Measurements from ENCODE around the gene NDUFB3.
"Not testable (repeated sequence)": the region's sequence is repeated elsewhere in the genome, so short reads cannot be mapped to it uniquely, and the experiment has no call there.

The NDUFB3 gene

DNA sequence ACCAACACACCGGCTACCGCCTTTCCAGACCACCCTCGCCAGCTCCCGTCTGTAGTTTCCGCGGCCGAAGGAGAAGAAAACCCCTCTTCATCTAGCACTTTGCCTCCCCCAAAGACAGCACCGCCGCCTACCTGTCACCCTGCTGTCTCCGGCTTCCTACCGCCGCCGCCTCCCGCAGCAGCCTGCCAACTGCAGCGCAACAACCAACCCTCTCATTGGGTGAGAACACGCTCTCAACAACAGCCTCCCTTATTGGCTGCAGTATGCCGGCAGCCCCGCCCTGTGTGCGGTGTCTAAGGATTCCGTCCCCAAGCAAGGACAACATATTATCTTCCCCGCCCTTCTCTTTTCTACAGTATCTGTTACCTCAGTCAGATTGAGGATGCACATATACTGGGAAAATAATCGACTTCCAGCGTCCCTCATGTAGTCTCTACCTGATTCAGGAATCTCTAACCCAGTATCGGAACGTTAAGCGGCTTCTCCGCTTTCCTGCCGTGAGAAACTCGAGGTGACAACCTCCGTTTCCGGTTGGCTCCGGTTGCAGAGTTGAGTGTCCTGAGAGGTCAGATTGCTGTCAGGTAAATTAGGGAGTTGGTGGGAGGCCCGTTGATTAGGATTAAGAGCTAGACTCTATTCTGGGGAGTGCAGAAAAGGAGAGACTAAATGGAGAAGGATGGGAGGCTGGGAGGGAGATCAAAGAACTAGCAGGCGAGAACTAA lies at the start of gene NDUFB3, which contains the start of gene HYCC2:
Gene NDUFB3 (plus strand): TSS at position 523 of the 722 bp plus-strand sequence. CDS start 6,882 bp downstream, outside the sequence.
Gene HYCC2 (minus strand): TSS at position 193 of the 722 bp plus-strand sequence. CDS start 47,662 bp downstream, outside the sequence.
- DNase-seq (ENCODE audit: low read depth in 2 of 2): peak; percentile 82 to 85

DNA sequence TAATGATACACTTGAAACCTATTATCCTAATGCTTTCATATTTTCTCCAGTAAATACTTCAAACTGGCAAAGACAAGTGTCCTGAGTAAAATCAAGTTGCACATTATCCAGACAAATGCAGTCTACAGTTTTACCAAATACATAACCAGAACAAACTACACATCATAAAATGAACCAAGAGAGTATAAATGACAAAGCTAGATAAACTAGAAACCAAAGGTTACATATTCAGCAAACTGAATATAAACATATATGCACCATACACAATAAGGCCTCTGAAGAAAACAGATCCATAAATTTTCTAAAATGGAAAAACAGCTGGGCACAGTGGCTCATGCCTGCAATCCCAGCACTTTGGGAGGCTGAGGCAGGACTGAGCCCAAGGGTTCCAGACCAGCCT lies 47.3 kb upstream of the NDUFB3 start:
- DNase-seq (ENCODE audit: low read depth in 2 of 2): no peak

DNA sequence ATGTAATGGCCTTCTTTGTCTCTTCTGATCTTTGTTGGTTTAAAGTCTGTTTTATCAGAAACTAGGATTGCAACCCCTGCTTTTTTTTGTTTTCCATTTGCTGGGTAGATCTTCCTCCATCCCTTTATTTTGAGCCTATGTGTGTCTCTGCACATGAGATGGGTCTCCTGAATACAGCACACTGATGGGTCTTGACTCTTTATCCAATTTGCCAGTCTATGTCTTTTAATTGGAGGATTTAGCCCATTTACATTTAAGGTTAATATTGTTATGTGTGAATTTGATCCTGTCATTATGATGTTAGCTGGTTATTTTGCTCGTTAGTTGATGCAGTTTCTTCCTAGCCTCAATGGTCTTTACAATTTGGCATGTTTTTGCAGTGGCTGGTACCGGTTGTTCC lies 37.4 kb upstream of the NDUFB3 start:
- DNase-seq (ENCODE audit: low read depth in 2 of 2): not testable (repeated sequence)

DNA sequence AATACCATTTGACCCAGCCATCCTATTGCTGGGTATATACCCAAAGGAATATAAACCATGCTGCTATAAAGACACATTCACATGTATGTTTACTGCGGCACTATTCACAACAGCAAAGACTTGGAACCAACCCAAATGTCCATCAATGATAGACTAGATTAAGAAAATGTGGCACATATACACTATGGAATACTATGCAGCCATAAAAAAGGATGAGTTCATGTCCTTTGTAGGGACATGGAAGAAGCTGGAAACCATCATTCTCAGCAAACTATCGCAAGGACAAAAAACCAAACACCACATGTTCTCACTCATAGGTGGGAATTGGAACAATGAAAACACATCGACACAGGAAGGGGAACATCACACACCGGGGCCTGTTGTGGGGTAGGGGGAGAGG lies 33.4 kb upstream of the NDUFB3 start:
- not testable (repeated sequence) for DNase-seq (ENCODE audit: low read depth in 2 of 2)

DNA sequence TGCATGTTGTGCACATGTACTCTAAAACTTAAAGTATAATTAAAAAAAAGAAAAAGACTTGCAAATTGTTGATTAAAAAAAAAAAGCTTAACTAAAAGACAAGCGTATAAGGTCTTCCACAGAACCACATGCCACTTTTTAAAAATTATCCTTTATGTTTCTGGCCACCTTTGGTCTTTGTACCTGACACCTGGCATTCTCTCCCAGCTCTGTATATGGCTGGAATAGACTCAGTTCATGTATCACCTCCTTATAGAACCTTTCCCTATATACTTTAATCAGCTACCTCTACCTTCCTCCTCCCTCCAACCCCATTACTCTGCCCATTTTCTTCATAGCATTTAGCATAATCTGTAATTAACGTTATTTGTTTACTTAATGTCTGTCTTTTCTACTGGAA lies 32.9 kb upstream of the NDUFB3 start:
- no peak for DNase-seq (ENCODE audit: low read depth in 2 of 2)

DNA sequence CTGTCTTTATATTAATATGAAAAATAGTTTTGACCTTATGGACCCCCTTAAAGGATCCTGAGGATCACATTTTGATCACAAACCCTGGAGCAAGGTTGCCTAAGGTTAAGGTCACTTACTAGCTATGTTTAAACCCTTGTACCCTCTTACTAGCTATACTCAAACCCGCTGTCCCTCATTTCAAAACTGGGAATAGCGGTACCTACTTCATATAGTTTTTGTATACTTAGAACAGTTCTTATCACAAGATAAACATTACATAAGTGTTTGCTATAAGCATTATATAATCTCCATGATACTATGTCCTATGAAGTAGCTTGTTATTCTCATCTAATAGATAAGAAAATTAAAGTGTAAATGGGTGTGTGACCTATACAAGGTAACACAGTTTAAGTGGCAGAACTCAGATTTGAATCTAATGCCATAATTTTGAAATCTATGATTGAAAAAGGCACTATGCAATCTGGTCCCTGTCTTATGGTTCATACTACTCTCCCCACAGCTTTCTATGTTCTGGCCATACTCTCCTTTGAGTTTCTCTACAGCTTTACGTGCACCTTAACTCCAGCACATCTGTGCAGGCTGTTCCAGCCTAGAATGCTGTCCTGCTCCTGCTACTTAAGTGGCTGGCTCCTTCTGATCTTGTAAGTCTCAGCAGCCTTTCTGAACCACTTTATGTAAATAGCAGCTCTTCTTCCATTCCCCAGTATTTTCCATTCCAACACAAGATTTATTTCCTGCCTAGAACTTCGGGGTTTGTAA lies 30.8 kb upstream of the NDUFB3 start:
- no peak for DNase-seq (ENCODE audit: low read depth in 2 of 2)

DNA sequence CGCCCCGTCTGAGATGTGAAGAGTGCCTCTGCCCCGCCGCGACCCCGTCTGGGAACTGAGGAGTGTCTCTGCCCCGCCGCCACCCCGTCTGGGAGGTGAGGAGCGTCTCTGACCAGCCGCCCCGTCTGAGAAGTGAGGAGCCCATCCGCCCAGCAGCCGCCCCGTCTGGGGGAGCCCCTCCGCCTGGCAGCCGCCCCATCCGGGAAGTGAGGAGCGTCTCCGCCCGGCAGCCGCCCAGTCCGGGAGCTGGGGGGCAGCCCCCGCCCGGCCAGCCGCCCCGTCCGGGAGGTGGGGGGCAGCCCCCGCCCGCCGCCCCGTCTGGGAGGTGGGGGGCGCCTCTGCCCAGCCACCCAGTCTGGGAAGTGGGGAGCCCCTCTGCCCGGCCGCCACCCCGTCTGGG lies 29.4 kb upstream of the NDUFB3 start:
- not testable (repeated sequence) for DNase-seq (ENCODE audit: low read depth in 2 of 2)

DNA sequence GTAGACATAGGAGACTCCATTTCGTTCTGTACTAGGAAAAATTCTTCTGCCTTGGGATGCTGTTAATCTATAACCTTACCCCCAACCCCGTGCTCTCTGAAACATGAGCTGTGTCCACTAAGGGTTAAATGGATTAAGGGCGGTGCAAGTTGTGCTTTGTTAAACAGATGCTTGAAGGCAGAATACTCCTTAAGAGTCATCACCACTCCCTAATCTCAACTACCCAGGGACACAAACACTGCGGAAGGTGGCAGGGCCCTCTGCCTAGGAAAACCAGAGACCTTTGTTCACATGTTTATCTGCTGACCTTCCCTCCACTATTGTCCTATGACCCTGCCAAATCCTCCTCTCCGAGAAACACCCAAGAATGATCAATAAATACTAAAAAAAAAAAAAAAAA lies 28.8 kb upstream of the NDUFB3 start:
- not testable (repeated sequence) for DNase-seq (ENCODE audit: low read depth in 2 of 2)

DNA sequence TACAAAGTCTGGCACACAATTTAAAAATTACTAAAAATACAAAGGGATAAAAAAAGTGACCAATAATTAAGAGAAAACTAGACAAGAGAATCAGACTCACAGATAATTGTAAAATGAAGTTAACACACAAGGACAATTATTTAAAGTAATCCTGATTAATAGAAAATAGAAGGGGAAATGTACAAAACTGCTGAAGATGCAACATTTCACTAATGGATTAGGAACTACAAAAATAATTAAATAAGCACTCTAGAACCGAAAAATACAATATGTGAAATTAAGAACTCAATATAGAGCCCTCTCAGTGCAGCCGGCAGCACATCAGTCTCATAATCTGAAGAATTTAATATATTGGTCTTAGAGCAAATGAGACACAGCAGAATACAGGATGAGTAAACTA lies 24.9 kb upstream of the NDUFB3 start:
- DNase-seq (ENCODE audit: low read depth in 2 of 2): no peak

DNA sequence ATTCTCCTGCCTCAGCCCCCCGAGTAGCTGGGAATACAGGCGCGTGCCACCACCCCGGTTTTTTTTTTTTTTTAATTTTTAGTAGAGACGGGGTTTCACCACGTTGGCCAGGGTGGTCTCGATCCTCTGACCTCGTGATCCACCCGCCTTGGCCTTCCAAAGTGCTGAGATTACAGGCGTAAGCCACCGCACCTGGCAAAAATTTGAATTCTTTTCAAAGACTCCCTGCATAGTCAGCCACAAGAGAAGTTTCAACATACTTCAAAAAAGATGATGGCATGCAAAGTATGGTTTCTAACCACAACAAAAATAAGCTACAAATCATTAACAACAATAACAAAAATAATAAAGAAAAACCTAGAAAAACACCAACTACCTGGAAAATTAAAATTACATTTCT lies 22.3 kb upstream of the NDUFB3 start:
- DNase-seq (ENCODE audit: low read depth in 2 of 2): no peak

DNA sequence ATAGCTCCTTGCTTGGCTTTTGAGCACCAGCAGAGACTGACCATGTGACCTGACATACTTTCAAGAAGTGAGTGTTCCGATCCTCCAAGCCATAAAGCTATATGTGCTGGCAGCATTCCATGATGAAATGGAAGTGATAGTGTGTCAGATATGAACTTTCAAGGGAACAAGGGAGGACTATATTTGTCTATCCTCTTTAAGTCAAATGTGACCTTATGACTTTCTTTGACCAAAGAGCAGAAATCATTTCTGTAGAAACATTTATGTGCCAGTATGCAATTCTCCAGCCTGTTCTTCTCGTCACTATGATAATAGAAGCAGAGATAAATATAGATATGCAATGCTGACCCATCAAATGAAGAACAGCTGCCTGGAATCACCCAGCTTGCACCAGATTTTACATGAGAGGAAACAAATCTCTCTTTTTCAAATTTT lies 14.7 kb upstream of the NDUFB3 start:
- no peak for DNase-seq (ENCODE audit: low read depth in 2 of 2)

DNA sequence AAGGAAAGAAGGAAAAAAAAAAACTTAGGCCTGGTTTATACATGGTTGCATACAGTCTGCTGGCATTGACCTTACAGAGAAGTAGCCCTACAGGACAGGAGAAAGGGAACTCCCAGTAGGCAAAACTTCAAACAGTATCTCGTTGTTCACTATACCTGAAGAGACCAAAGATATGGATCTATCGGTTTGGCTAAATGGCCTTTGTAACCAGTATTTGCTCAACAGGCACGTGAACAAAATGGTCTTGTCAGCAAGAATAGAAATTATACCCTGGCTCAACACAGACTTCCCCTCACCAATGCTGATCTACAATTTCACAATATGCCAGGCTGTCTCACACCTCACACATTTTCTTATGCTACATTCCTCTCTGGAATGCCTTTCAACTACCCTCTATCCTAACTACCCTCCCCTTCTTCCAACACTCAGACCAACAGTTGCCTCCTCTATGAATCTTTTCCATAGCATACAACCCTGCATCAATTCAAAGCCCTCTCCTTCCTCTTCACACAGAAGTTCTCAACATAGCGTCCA lies 14.0 kb upstream of the NDUFB3 start:
- no peak for DNase-seq (ENCODE audit: low read depth in 2 of 2)

DNA sequence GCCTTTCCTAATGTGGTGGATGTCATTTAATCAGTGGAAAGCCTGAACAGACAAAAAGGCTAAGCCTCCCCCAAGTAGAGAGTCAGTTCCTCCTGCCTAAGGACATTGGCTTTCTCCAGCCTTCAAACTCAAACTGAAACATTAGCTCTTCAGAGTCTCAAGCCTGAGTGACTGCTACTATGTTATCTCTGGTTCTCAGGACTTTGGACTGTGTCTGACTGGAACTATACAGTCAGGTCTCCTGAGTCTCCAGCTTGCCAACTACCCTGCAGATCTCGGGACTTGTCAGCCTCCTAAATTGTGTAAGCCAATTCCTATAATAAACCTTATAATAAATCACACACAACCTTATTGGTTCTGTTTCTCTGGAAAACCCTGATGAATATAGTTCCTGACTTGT lies 12.9 kb upstream of the NDUFB3 start:
- DNase-seq (ENCODE audit: low read depth in 2 of 2): no peak

DNA sequence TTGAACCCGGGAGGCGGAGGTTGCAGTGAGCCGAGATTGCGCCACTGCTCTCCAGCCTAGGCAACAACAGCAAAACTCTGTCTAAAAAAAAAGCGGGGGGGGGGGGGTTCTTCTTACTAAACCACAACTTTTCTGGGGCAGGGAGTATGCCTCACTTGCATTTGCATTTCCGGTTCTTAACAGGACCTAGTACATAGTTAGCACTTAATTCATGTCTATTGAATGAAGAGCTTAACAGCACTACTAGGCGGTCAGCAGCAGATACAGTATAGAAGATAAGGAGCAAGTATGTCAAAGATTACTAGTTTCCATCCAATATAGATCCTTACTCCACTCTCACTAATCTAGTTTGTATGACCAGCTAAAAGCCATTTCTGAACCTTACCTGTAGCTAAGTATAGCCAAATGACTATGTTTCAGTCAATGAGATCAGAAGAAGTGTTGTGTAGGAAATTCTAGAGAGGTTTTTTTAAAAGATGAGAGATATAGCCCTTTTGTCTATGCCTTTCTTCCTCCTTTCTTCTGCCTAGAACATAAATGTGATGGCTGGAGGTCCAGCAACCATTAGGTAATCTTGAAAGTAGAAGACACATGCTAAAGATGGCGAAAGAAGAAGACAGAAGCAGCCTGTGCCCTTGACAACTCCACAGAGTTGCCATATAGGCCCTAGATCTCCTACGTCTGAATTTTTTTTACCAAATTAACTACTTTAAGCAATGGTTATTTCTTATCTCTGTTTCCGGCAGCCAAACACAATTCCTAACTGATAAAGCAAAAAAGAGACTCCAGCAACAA lies 11.6 kb upstream of the NDUFB3 start:
- DNase-seq (ENCODE audit: low read depth in 2 of 2): no peak

DNA sequence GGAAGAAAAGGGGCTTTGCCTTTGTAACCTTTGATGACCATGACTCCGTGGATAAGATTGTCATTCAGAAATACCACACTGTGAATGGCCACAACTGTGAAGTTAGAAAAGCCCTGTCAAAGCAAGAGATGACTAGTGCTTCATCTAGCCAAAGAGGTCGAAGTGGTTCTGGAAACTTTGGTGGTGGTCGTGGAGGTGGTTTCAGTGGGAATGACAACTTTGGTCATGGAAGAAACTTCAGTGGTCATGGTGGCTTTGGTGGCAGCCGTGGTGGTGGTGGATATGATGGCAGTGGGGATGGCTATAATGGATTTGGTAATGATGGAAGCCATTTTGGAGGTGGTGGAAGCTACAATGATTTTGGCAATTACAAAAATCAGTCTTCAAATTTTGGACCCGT lies 8.3 kb upstream of the NDUFB3 start:
- DNase-seq (ENCODE audit: low read depth in 2 of 2): not testable (repeated sequence)

DNA sequence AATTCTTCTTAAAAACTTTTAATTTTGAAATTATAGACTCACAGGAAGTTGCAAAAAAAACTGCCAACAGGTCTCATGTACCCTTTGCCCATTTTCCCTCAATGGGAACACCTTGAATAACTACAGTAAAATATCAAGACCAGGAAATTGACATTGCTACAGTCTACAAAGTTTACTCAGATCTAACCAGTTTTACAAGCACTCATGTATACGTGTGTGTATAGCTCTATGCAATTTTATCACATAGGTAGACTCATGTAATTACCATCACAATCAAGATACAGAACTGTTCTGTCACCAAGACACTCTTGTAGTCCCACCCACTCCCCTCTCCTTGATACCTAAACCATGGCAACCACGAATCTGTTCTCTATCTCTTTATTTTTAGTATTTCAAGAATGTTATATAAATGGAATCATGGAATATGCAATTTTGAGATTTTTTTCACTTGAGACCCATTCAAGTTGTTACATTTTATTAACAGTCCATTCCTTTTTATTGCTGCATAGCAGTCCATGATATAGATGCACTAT lies 6.9 kb upstream of the NDUFB3 start:
- DNase-seq (ENCODE audit: low read depth in 2 of 2): no peak

DNA sequence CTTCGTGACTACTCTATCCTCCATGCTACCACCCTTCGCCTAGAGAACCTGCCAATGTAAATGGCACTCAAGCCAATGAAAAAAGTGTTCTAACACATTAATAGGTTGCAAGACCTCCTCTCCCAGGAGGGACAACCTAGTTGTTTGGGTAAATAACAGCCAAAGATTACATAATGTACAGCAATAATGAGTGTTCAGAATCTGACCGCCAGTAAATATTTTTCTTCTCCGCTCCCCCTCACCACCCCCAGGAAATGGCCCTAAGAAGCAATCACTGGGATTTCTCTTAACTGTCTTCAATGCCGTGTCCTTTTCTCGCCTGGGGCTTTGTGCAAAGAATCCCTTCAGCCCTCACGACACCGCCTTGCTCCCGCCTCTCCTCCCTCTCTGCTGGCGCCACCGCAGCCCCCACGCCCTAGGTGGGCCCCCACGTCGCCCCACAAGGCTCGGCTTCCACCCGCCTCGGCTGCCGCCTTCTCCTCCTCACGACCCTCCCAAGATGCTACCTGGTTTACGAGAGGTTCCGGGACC lies 788 bp upstream of the NDUFB3 start:
- DNase-seq (ENCODE audit: low read depth in 2 of 2): peak in 1 of 2 donors; percentile 16

DNA sequence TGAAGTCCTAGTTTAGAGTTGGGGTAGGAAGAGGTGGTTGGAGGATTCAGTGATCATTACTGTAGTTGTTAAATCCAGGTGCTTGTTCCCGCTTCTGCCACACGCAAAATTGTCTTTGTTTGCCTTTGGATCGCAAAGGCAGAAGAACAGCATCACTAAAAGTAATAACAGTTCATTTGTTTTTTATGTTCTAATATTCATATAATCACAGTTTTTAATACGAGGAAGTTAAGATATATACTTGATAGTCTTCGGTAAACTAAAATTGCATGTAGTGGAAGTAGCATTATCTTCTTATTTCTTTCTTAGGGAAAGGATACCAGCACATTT lies 365 bp downstream of the NDUFB3 start:
- no peak for DNase-seq (ENCODE audit: low read depth in 2 of 2)

DNA sequence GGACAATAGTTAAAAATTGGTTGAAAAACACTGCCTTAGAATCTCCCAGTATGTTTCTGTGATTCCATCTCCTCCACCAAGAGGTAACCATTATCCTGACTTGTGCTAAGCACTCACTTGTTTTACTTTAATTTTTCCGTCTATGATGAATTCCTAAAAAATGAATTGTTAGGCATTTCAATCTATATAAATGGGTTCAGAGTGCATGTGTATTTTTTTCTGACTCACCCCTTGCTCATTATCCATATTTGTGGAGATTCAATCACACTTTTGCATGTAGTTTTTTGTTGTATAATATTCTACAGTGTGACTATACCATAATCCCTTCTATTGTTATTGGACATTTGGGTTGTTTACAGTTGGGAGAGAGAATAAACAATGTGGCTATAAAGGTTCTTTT lies 1.3 kb downstream of the NDUFB3 start:
- DNase-seq (ENCODE audit: low read depth in 2 of 2): no peak

DNA sequence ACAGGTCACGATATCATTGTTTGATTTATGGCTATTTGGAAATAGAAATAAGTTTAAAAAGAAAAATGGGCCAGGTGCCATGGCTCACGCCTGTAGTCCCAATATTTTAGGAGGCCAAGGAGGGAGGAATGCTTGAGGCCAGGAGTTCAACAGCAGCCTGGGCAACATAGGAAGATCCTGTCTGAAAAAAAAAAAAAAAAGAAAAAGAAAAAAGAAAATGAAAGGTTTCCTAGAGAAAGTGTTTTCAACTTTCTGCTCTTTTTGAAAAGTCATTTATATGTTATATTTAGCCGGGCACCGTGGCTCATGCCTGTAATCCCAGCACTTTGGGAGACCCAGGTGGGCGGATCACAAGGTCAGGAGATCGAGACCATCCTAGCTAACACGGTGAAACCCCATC lies 3.2 kb downstream of the NDUFB3 start:
- no peak for DNase-seq (ENCODE audit: low read depth in 2 of 2)

DNA sequence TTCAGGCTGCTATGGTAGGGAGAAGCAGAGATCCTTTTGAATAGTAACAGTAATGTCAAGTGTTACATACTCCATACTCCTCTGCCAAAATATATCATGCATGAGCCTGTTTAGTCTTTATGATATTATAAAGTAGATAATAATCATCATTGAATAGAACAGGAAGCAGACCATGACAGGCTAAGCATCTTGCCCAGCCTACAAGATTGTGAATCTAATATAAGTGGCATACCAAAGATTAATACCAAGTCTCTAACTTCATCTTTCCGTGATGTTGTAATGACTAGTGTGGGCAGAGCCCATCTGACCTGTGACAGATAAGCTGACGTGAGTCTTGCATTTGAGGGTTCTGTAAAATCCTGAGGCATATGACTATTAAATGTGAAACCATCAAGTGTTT lies 13.1 kb downstream of the NDUFB3 start:
- DNase-seq (ENCODE audit: low read depth in 2 of 2): no peak

DNA sequence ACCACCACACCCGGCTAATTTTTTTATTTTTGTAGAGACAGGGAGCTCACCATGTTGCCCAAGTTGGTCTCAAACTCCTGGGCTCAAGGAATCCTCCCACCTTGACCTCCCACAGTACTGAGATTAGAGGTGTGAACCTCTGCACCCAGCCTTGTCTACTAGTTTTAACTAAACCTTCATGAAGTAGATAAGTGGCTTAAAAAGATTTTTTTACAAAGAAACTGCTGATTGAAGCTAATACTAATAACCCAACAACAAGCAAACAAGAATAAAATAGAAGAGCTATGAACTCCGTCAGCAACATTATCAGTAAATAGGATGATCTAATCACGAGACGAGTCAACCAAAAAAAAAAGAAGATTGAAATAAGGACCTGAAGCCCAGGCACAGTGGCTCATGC lies 18.8 kb downstream of the NDUFB3 start:
- no peak for DNase-seq (ENCODE audit: low read depth in 2 of 2)

Measured in stimulated activated CD8-positive, alpha-beta memory T cell treated with anti-CD3 and anti-CD28 coated beads, Interleukin-2, amount 100 ng/mL, for 1 hour (primary cell).